B cell (primary cell): ENCODE measurements around the gene C21orf58. TPM values are rescaled to one million over a fixed set of nuclear protein-coding genes. Genes with fewer than 3 reads are reported as not detected.

Experiments
- ATAC-seq: fragments of 200-7000 bp; cut with Tn5 transposase; one replicate; pipeline ENCODE4 v1.10.0; 2021; ENCODE audit warnings: low read depth, mild to moderate bottlenecking, moderate number of reproducible peaks, moderate library complexity
- CTCF ChIA-PET: fragments of 350-600 bp; sonication (Branson Sonifier 250); formaldehyde crosslinking; loops from one replicate; lab custom pipeline; 2021; ENCODE audit warnings: antibody characterized with exemption, inconsistent platforms; lab: Charles Lee
- POLR2A ChIA-PET: fragments of 350-600 bp; sonication (Branson Sonifier 250); formaldehyde crosslinking; loops from one replicate; lab custom pipeline; 2021; ENCODE audit warnings: antibody characterized with exemption; lab: Charles Lee
- DNase-seq: peaks from one replicate; pipeline ENCODE4 v3.0.0; 2013
- H2AFZ ChIP-seq: 2 replicates; pipeline ENCODE4 v1.6.1; 2012; ENCODE audit warnings: mild to moderate bottlenecking, low read depth, low read length; ENCODE audit not compliant: insufficient read depth, poor library complexity, severe bottlenecking
- H3K27ac ChIP-seq, 2 donors: 1 replicate in 1 of 2; 2 replicates in 1 of 2; pipeline ENCODE4 v1.5.1; 2012 to 2013; ENCODE audit warnings: low read length in 2 of 2, mild to moderate bottlenecking in 2 of 2, moderate library complexity in 1 of 2
- H3K27me3 ChIP-seq, 4 experiments: fragments of 200-600 bp in 1 of 4; sonication (generic) in 1 of 4; replicated peaks in 1 of 4; 1 replicate in 2 of 4; 2 replicates in 2 of 4; pipeline versions ENCODE4 v1.6.1 to v1.7.0; 2013 to 2016; ENCODE audit warnings: low read length in 3 of 4, mild to moderate bottlenecking in 2 of 4, mixed read lengths in 1 of 4, moderate library complexity in 1 of 4; ENCODE audit not compliant: insufficient read depth in 4 of 4, control insufficient read depth in 3 of 4; ENCODE audit errors: control extremely low read depth in 1 of 4
- H3K36me3 ChIP-seq, 2 experiments: replicated peaks in 1 of 2; 1 replicate in 1 of 2; 2 replicates in 1 of 2; pipeline versions ENCODE4 v1.6.1 to v1.7.1; 2013; ENCODE audit warnings: low read length in 1 of 2; ENCODE audit not compliant: insufficient read depth in 2 of 2, control insufficient read depth in 1 of 2; ENCODE audit errors: control extremely low read depth in 1 of 2, extremely low read depth in 1 of 2
- H3K4me1 ChIP-seq, 2 donors: fragments of 200-600 bp in 1 of 2; sonication (generic) in 1 of 2; 1 replicate in 1 of 2; 2 replicates in 1 of 2; pipeline versions ENCODE4 v1.5.1 to v1.6.1; 2013 to 2017; ENCODE audit warnings: low read length in 2 of 2; ENCODE audit not compliant: control insufficient read depth in 2 of 2, insufficient read depth in 2 of 2
- H3K4me2 ChIP-seq: replicated peaks from 2 replicates; pipeline ENCODE3; 2012; ENCODE audit warnings: mild to moderate bottlenecking, low read depth, low read length; ENCODE audit not compliant: poor library complexity, severe bottlenecking
- H3K4me3 ChIP-seq, 5 experiments: fragments of 200-600 bp in 1 of 5; sonication (generic) in 1 of 5; 1 replicate in 3 of 5; 2 replicates in 2 of 5; pipeline versions ENCODE4 v1.5.1 to v1.7.0; 2011 to 2016; ENCODE audit warnings: low read length in 4 of 5, mild to moderate bottlenecking in 4 of 5, low read depth in 2 of 5, control low read depth in 1 of 5, moderate library complexity in 1 of 5; ENCODE audit not compliant: insufficient read depth in 1 of 5; ENCODE audit errors: control extremely low read depth in 1 of 5, extremely low read depth in 1 of 5
- H3K79me2 ChIP-seq: fragments of 200-600 bp; sonication (generic); one replicate; pipeline ENCODE4 v1.6.0; 2016; ENCODE audit warnings: low read length; ENCODE audit not compliant: control insufficient read depth, insufficient read depth
- H3K9ac ChIP-seq: fragments of 200-600 bp; sonication (generic); 2 replicates; pipeline ENCODE4 v1.6.1; 2017; ENCODE audit warnings: mild to moderate bottlenecking, low read length, moderate library complexity
- H3K9me3 ChIP-seq, 3 donors: one replicate each; pipeline versions ENCODE4 v1.6.1 to v1.7.1; 2013; ENCODE audit warnings: low read length in 2 of 3; ENCODE audit not compliant: control insufficient read depth in 2 of 3, insufficient read depth in 1 of 3; ENCODE audit errors: control extremely low read depth in 1 of 3
- H4K20me1 ChIP-seq: 2 replicates; pipeline ENCODE4 v1.6.0; 2012; ENCODE audit warnings: mild to moderate bottlenecking, low read length; ENCODE audit not compliant: insufficient read depth, control insufficient read depth, poor library complexity, severe bottlenecking
- H3K27ac Mint-ChIP-seq: one replicate; pipeline ENCODE4 v1.8.0; 2021; ENCODE audit warnings: mixed read lengths
- H3K27me3 Mint-ChIP-seq: one replicate; pipeline ENCODE4 v1.8.0; 2021; ENCODE audit warnings: mixed read lengths
- H3K4me1 Mint-ChIP-seq: one replicate; pipeline ENCODE4 v1.8.0; 2021; ENCODE audit warnings: mixed read lengths
- H3K4me3 Mint-ChIP-seq: one replicate; pipeline ENCODE4 v1.8.0; 2021; ENCODE audit warnings: mixed read lengths
- H3K9me3 Mint-ChIP-seq: one replicate; pipeline ENCODE4 v1.8.0; 2022; ENCODE audit warnings: mixed read lengths; ENCODE audit not compliant: insufficient read depth
- EZH2 ChIP-seq: IDR thresholded peaks from 2 replicates; pipeline ENCODE4 v1.6.1; 2012; ENCODE audit warnings: borderline replicate concordance, low read depth, mild to moderate bottlenecking, moderate library complexity, low read length; ENCODE audit not compliant: insufficient read depth, poor library complexity, severe bottlenecking
- WGBS: methylation state at CpG from one replicate; pipeline ENCODE4 v1.1.5; 2013; ENCODE audit warnings: missing lambda C conversion rate; ENCODE audit not compliant: insufficient coverage; 5-methylcytosine and 5-hydroxymethylcytosine counted together
- intact Hi-C: fragments of 100-400 bp; cut with micrococcal nuclease; formaldehyde crosslinking; loops from one replicate; pipeline ENCODE4 v1.10.0; 2022
- polyA plus RNA-seq: library from polyadenylated mRNA; depleted of rRNA; stranded (reverse); fragments of >200 nt; gene quantifications from 2 replicates; pipeline ENCODE4 v1.2.3, GENCODE V29; 2012
- total RNA-seq, 2 donors: library from RNA; stranded (reverse); fragments of 120-200 nt in 1 of 2; gene quantifications; 1 replicate in 1 of 2; 2 replicates in 1 of 2; pipeline versions ENCODE4 v1.2.3 to v1.2.4, GENCODE V29; 2013 to 2022
- TF ChIP-seq, protein P1 (sequence below): fragments of 200-600 bp; IDR thresholded peaks from one replicate; pipeline ENCODE4 v1.8.0; 2022; ENCODE audit warnings: antibody characterized with exemption, mild to moderate bottlenecking

C21orf58 gene
- total and polyA plus RNA-seq, 2 donors (not counting 1 experiment from before 2014, with no cell fraction given), result 6.3 to 9.5 TPM

DNA sequence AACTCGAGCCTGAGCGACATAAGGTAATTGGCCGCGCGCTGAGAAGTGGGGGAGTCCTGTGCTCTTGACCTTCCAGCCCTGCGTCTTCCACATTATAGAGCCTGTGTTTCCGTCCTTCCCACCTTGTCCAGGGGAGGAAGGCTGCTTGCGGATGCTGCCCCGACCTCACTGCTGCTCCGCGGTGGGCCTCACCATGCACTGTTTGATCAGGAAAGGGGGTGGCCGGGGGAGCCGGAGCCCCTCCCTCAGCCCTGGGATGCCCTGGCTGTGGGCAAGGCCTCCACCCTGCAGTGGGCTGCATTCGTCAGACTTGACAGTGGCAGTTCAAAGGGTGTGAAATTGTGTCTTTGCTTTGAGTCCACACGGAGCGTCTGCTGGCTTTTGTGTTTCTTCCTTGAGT is 30.4 kb upstream of the C21orf58 start:
- H3K27ac ChIP-seq, result no peak overlapping the region
- intact Hi-C loops, result no loop called here
- POLR2A ChIA-PET, result no interaction called here

DNA sequence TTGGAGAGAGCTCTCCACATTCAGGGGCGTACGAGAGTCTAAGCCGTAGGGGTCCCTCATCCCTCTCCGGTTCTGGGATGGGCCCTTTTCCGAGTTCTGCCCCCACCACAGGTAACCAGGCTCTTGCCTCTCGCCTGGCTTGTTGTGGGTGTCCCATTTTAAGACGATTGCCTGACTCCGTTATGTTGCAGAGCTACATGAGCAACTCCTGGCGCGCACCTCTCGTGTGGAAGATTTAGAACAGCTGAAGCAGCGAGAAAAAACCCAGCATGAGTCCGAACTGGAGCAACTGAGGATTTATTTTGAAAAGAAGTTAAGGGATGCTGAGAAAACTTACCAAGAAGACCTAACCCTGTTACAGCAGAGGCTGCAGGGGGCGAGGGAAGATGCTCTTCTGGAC is 29.2 kb upstream of the C21orf58 start:
- intact Hi-C loops, result no loop called here
- 98% methylated on average over 11 of the region's 14 CpGs for WGBS
- Histone ChIP-seq H3K27ac (no peak overlapping the region), H3K9ac (no peak overlapping the region), H3K36me3 (peaks cover 0 to 70% of the 10 kb centered on the region in 2 experiments), H3K27me3 (no peaks in the 10 kb centered on the region), H3K4me2 (no peak overlapping the region), H4K20me1 (no peaks in the 10 kb centered on the region), H3K4me3 (no peak overlapping the region), H3K4me1 (peaks cover 0 to 3% of the 10 kb centered on the region in 2 donors), H3K9me3 (peaks cover 0 to 3% (median 0%) of the 10 kb centered on the region in 3 donors), H2AFZ (no peak overlapping the region), H3K79me2 (no peaks in the 10 kb centered on the region)
- no peak overlapping the region for H3K4me3 Mint-ChIP-seq
- CTCF ChIA-PET, result no interaction called here
- TF ChIP-seq EZH2, result no peak
- TF ChIP-seq, protein P1, sequence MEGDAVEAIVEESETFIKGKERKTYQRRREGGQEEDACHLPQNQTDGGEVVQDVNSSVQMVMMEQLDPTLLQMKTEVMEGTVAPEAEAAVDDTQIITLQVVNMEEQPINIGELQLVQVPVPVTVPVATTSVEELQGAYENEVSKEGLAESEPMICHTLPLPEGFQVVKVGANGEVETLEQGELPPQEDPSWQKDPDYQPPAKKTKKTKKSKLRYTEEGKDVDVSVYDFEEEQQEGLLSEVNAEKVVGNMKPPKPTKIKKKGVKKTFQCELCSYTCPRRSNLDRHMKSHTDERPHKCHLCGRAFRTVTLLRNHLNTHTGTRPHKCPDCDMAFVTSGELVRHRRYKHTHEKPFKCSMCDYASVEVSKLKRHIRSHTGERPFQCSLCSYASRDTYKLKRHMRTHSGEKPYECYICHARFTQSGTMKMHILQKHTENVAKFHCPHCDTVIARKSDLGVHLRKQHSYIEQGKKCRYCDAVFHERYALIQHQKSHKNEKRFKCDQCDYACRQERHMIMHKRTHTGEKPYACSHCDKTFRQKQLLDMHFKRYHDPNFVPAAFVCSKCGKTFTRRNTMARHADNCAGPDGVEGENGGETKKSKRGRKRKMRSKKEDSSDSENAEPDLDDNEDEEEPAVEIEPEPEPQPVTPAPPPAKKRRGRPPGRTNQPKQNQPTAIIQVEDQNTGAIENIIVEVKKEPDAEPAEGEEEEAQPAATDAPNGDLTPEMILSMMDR, result no peak
- H3K4me1 Mint-ChIP-seq, result peaks cover 2% of the 10 kb centered on the region
- H3K27ac Mint-ChIP-seq, result no peak overlapping the region
- POLR2A ChIA-PET, result no interaction called here
- no peak for DNase-seq
- no peaks in the 10 kb centered on the region for H3K27me3 Mint-ChIP-seq
- no peaks in the 10 kb centered on the region for H3K9me3 Mint-ChIP-seq
- ATAC-seq, result no peak

More for the DNA sequence above, 30.4 kb upstream of the C21orf58 start:
- WGBS, result 99% methylated on average over 16 of the region's 16 CpGs
- Mint-ChIP-seq H3K4me3 (no peak overlapping the region), H3K9me3 (no peaks in the 10 kb centered on the region), H3K27me3 (no peaks in the 10 kb centered on the region), H3K27ac (no peak overlapping the region), H3K4me1 (peaks cover 5% of the 10 kb centered on the region)
- no peak for DNase-seq
- Histone ChIP-seq H3K4me3 (no peak overlapping the region), H3K27me3 (no peaks in the 10 kb centered on the region), H3K9me3 (peaks cover 0 to 3% (median 0%) of the 10 kb centered on the region in 3 donors), H2AFZ (no peak overlapping the region), H3K4me1 (peaks cover 0 to 3% of the 10 kb centered on the region in 2 donors), H3K9ac (no peak overlapping the region), H4K20me1 (no peaks in the 10 kb centered on the region), H3K79me2 (no peaks in the 10 kb centered on the region), H3K36me3 (peaks cover 0 to 62% of the 10 kb centered on the region in 2 experiments), H3K4me2 (no peak overlapping the region)
- CTCF ChIA-PET, result no interaction called here
- no peak for ATAC-seq
- TF ChIP-seq, protein P1, result no peak
- no peak for TF ChIP-seq EZH2
